ENCODE measurements around the gene FOXL1. TPM values are rescaled to one million over a fixed set of nuclear protein-coding genes. Genes with fewer than 3 reads are reported as not detected.

FOXL1 gene
- total RNA-seq, 1 experiment from 2014 or later, result 7.5 TPM

DNA sequence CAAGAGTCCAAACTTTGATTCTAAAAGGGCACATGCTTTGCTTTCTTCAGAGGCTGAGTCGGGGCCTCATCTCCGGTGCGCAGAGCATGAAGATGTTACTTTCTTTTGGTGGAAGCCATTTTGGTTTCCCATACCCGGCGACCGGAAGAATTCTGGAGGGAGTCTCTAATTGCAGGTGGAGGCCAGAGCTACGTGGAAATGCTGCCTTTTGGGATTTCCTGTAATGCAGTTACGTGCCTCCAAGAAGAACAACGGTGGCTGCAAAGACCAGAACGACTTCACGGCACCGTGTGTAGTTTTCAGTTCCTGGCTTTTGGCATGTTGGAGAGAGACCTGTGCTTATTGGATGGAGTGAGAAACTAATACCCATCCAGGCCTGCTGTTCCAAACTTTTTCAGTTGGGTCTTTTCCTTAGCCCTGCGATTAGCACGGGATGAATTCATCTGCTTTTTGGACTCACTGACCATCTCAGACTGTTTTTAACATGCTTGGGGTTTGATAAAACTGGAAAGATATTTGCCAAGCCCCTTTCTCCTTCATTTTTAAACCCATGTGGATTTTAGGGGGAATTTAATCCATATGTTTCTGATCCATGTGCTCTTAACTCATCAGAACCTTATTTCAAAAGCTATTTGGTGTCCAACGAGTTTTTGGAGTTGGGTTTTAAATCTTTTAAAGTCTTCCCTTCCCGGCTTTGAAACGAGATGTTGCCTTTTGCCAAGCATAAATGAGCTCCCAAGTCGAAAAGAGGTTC is 19.0 kb downstream of the FOXL1 start:
- no peak for ATAC-seq
- Histone ChIP-seq H3K4me1 (ENCODE audit: control insufficient read depth in 1 of 2, insufficient read depth in 2 of 2, low read length in 2 of 2) (no peaks in the 10 kb centered on the region), H4K20me1 (ENCODE audit: insufficient read depth) (no peaks in the 10 kb centered on the region), H3K9ac (ENCODE audit: low read length) (no peak overlapping the region), H3K36me3 (ENCODE audit: control insufficient read depth in 1 of 2, insufficient read depth in 2 of 2, low read length in 2 of 2) (no peaks in the 10 kb centered on the region), H3K4me2 (ENCODE audit: low read length) (no peak overlapping the region), H2AFZ (ENCODE audit: low read depth, low read length, poor library complexity, severe bottlenecking) (no peak overlapping the region), H3K9me2 (ENCODE audit: insufficient read depth) (no peaks in the 10 kb centered on the region), H3K27me3 (ENCODE audit: insufficient read depth, low read length) (peaks cover 37% of the 10 kb centered on the region), H3K9me3 (ENCODE audit: control insufficient read depth in 1 of 2, insufficient read depth in 1 of 2, low read depth in 1 of 2, low read length in 2 of 2) (no peaks in the 10 kb centered on the region), H3K4me3 (replicated peaks in 1 of 2; ENCODE audit: low read depth in 1 of 2, low read length in 2 of 2) (no peak overlapping the region), H3K79me2 (ENCODE audit: insufficient read depth, low read length) (no peaks in the 10 kb centered on the region), H3K27ac (ENCODE audit: low read depth, low read length) (no peak overlapping the region)
- RAD21 ChIA-PET (ENCODE audit: low non-redundant PET in 1 of 2, low total read pairs in 2 of 2, uncharacterized antibody in 2 of 2, unreplicated experiment in 2 of 2), result no interaction called here
- POLR2A ChIA-PET, result no interaction called here
- no peak for TF ChIP-seq RAD21 (IDR thresholded peaks at IDR 0.05; ENCODE audit: low read depth)
- no peak for TF ChIP-seq ZNF274 (IDR thresholded peaks at IDR 0.05; ENCODE audit: low read depth, low read length)
- TF ChIP-seq, protein P1, sequence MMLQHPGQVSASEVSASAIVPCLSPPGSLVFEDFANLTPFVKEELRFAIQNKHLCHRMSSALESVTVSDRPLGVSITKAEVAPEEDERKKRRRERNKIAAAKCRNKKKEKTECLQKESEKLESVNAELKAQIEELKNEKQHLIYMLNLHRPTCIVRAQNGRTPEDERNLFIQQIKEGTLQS (IDR thresholded peaks at IDR 0.05), result no peak
- no peak for TF ChIP-seq ELF1 (IDR thresholded peaks at IDR 0.05; ENCODE audit: borderline replicate concordance, low read depth)
- TF ChIP-seq JUND (IDR thresholded peaks at IDR 0.05), result no peak
- no peak for TF ChIP-seq EZH2phosphoT487 (IDR thresholded peaks at IDR 0.05; ENCODE audit: borderline replicate concordance)
- no peak for TF ChIP-seq EGR1 (IDR thresholded peaks at IDR 0.05; ENCODE audit: low read depth)
- TF ChIP-seq POLR2AphosphoS5 (IDR thresholded peaks at IDR 0.05; ENCODE audit: low read depth, low read length), result no peak
- TF ChIP-seq FOSL1 (IDR thresholded peaks at IDR 0.05; ENCODE audit: low read depth), result no peak
- TF ChIP-seq SRF (IDR thresholded peaks at IDR 0.05; ENCODE audit: low read depth), result no peak
- TF ChIP-seq YY1 (IDR thresholded peaks at IDR 0.05; ENCODE audit: extremely low read depth, insufficient replicate concordance, low read depth, low read length), result no peak
- no peak for TF ChIP-seq SP1 (IDR thresholded peaks at IDR 0.05; ENCODE audit: low read depth)
- no peak for TF ChIP-seq EZH2 (IDR thresholded peaks at IDR 0.05)
- TF ChIP-seq POLR2A (IDR thresholded peaks at IDR 0.05; ENCODE audit: borderline replicate concordance, extremely low read depth, insufficient read depth, insufficient read length), result no peak
- TF ChIP-seq, protein P2, sequence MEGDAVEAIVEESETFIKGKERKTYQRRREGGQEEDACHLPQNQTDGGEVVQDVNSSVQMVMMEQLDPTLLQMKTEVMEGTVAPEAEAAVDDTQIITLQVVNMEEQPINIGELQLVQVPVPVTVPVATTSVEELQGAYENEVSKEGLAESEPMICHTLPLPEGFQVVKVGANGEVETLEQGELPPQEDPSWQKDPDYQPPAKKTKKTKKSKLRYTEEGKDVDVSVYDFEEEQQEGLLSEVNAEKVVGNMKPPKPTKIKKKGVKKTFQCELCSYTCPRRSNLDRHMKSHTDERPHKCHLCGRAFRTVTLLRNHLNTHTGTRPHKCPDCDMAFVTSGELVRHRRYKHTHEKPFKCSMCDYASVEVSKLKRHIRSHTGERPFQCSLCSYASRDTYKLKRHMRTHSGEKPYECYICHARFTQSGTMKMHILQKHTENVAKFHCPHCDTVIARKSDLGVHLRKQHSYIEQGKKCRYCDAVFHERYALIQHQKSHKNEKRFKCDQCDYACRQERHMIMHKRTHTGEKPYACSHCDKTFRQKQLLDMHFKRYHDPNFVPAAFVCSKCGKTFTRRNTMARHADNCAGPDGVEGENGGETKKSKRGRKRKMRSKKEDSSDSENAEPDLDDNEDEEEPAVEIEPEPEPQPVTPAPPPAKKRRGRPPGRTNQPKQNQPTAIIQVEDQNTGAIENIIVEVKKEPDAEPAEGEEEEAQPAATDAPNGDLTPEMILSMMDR (IDR thresholded peaks at IDR 0.05 in 2 of 3, conservative IDR thresholded peaks at IDR 0.05 in 1 of 3; ENCODE audit: borderline replicate concordance in 1 of 3, insufficient read depth in 1 of 3, low read depth in 2 of 3, low read length in 2 of 3), result no peak
- TF ChIP-seq CEBPB (IDR thresholded peaks at IDR 0.05; ENCODE audit: low read depth), result no peak
- TF ChIP-seq SIN3A (IDR thresholded peaks at IDR 0.05; ENCODE audit: low read depth), result no peak
- BruUV-seq (replicated peaks), result no TSS peak
- DNase-seq (ENCODE audit: low read depth, low spot score), result no peak
- intact Hi-C loops (cut with micrococcal nuclease), result no loop called here
- CTCF ChIA-PET, result no interaction called here

All from HCT116 (cell line).